Astrocyte of the cerebellum (primary cell): ENCODE measurements around the gene GSE1.

ENCODE experiments used
- DNase-seq: peaks from one replicate; pipeline ENCODE4 v3.0.0-alpha.2; 2011; ENCODE audit warnings: low read depth
- H3K4me3 ChIP-seq: 2 replicates; pipeline ENCODE4 v1.5.1; 2011; ENCODE audit warnings: mild to moderate bottlenecking, low read depth, low read length, moderate library complexity
- in situ Hi-C: cut with HindIII; loops from 2 replicates; pipeline ENCODE4 v1.10.0; 2017; ENCODE audit warnings: low sequenced_read_pairs
- TF ChIP-seq, protein P1 (sequence below): IDR thresholded peaks from 2 replicates; pipeline ENCODE4 v1.5.1; 2012; ENCODE audit warnings: low read length, low read depth, moderate library complexity, mild to moderate bottlenecking; ENCODE audit errors: missing control alignments

Gene GSE1

GRCh38 chr16:85579923-85580580, 33.1 kb upstream of the GSE1 start:
- DNase-seq: no peak
- in situ Hi-C loops: loop anchor here (5.0 kb wide), 1 partner anchor 108 kb away; no protein-coding TSS in a partner anchor
- TF ChIP-seq, protein P1, sequence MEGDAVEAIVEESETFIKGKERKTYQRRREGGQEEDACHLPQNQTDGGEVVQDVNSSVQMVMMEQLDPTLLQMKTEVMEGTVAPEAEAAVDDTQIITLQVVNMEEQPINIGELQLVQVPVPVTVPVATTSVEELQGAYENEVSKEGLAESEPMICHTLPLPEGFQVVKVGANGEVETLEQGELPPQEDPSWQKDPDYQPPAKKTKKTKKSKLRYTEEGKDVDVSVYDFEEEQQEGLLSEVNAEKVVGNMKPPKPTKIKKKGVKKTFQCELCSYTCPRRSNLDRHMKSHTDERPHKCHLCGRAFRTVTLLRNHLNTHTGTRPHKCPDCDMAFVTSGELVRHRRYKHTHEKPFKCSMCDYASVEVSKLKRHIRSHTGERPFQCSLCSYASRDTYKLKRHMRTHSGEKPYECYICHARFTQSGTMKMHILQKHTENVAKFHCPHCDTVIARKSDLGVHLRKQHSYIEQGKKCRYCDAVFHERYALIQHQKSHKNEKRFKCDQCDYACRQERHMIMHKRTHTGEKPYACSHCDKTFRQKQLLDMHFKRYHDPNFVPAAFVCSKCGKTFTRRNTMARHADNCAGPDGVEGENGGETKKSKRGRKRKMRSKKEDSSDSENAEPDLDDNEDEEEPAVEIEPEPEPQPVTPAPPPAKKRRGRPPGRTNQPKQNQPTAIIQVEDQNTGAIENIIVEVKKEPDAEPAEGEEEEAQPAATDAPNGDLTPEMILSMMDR: no peak
- H3K4me3 ChIP-seq: no peak overlapping the region

DNA sequence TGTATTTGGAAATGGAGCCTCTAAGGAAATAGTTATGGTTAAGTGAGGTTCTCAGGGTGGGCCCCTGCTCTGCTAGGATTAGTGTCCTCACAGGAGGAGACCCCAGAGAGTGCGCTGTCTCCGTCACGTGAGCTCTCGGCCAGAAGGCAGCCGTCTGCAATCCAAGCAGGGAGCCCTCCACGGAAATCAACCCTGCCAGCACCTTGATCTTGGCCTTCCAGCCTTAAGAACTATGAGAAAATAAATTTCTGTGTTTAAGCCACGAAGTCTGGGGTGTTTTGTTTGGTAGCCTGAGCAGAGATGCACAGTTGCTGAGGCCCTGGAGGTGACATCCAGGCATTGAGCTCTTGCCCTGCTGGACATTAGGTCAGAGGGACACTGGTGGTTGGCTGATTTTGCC, 32.4 kb upstream of the GSE1 start:
- in situ Hi-C loops: no loop called here
- no peak for DNase-seq
- no peak overlapping the region for H3K4me3 ChIP-seq
- TF ChIP-seq, protein P1: no peak

- no peak for DNase-seq
- in situ Hi-C loops: no loop called here
- TF ChIP-seq, protein P1: no peak
- no peak overlapping the region for H3K4me3 ChIP-seq
These were observed 30.7 kb upstream of the GSE1 start for GRCh38 chr16:85582229-85582991.

DNA sequence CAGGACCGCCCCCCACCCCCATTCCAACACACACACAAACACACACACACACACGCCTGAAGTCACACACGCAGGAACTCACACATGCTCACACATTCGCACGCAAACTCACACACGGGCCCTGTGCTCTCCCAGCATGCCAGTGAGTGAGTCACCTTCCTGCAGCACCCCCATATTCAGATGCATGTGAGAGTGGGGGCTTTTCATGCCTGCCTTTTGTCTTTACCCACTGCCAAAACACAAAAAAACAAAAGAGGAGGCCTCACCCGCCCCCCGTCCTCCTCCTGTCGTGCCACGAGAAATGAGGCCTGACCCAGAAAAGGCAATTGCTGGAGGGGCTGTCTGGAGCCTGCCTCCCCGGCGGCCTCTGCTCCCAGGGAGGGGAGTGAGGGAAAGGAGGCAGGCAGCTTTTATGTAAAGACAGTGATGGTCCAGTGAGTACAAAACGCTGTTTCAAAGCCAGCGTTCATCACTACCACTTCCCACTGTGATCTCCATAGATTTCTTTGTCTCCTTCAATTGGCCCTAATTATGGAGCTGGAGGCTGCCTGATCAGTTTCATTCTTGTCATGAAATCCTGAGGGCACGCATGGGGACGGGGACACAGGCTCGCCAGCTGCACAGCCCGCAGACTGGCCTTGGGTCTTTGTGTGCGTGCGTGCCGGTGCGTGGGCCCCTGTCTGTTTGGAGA, 29.5 kb upstream of the GSE1 start:
- TF ChIP-seq, protein P1: no peak
- no peak overlapping the region for H3K4me3 ChIP-seq
- no peak for DNase-seq
- in situ Hi-C loops: no loop called here

DNA sequence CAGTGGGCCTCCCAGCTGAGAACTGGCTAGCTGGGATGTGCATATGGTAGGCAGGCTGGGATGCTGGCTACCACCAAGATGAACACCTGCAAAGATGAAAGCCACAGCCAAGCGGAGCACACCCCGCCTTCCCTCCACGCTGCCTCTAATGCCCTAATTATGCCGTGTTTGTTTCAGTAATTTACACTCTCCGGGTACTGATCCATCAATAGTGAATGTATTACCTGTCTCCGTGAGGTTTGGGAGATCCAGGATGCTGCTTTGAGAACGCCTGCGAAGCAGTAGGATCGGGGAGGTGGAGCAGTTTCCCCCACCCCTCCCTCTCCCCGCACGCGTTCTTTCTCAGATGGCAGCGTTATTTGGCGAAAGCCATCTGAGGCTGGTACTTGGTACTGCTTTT, 28.9 kb upstream of the GSE1 start:
- H3K4me3 ChIP-seq: no peak overlapping the region
- TF ChIP-seq, protein P1: no peak
- in situ Hi-C loops: no loop called here
- DNase-seq: no peak

DNA sequence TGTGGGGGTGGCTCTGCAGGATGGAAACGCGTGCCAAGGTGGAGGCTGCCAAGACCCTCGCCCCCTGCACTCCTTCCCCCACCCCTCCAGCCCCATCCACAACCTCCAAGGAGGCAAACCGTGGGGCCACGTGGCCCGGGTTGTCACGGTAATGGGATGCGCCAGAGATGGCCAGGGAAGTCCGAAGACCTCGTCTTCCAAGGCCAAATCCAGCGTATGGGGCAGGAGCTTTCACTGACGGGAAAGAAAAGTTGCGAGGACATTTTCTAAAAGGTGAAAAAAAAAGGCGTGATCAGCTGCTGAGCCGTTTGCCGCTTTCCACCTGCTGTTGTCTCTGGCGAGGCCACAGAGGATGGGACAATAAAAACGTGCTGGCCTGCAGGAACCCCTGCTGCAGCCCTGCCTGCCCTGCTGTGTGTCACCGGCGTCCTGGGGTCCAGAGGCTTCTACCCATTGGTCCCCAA, 28.3 kb upstream of the GSE1 start:
- no peak overlapping the region for H3K4me3 ChIP-seq
- DNase-seq: no peak
- in situ Hi-C loops: no loop called here
- TF ChIP-seq, protein P1: no peak
